GM18499 (cell line): ENCODE measurements around the gene TRIM38.
"Not testable (repeated sequence)": the region's sequence is repeated elsewhere in the genome, so short reads cannot be mapped to it uniquely, and the experiment has no call there.

Experiments used
- ATAC-seq: cut with Tn5 transposase; IDR thresholded peaks from one replicate; pipeline ENCODE4 v1.9.1; 2021; ENCODE audit warnings: moderate number of reproducible peaks; ENCODE audit not compliant: insufficient read depth, unreplicated experiment

Gene TRIM38

GRCh38 chr6:25999225-25999624 is 36.6 kb downstream of the TRIM38 start:
- ATAC-seq, result not testable (repeated sequence)

GRCh38 chr6:26000366-26001144 is 38.0 kb downstream of the TRIM38 start:
- no peak for ATAC-seq

GRCh38 chr6:26003102-26003694 is 40.6 kb downstream of the TRIM38 start:
- no peak for ATAC-seq

GRCh38 chr6:26006086-26006939 is 43.7 kb downstream of the TRIM38 start:
- ATAC-seq, result no peak

GRCh38 chr6:26006940-26007305 is 44.3 kb downstream of the TRIM38 start:
- ATAC-seq, result not testable (repeated sequence)

- no peak for ATAC-seq
These were observed 45.9 kb downstream of the TRIM38 start for GRCh38 chr6:26008470-26008869.

GRCh38 chr6:26009817-26010216 is 47.2 kb downstream of the TRIM38 start:
- ATAC-seq, result no peak

- no peak for ATAC-seq
These were observed 49.5 kb downstream of the TRIM38 start for GRCh38 chr6:26012061-26012460.

GRCh38 chr6:26014386-26014785 is 51.8 kb downstream of the TRIM38 start:
- not testable (repeated sequence) for ATAC-seq

GRCh38 chr6:26016245-26016962 is 53.8 kb downstream of the TRIM38 start:
- no peak for ATAC-seq

- ATAC-seq, result no peak
These were observed 54.5 kb downstream of the TRIM38 start for GRCh38 chr6:26016963-26017631.

- no peak for ATAC-seq
These were observed 55.0 kb downstream of the TRIM38 start for GRCh38 chr6:26017632-26017966.

GRCh38 chr6:26019261-26019830 is 56.7 kb downstream of the TRIM38 start:
- ATAC-seq, result no peak

GRCh38 chr6:26019967-26020328 is 57.3 kb downstream of the TRIM38 start:
- no peak for ATAC-seq

GRCh38 chr6:26020329-26021000 is 57.9 kb downstream of the TRIM38 start:
- ATAC-seq, result peak; percentile 63

GRCh38 chr6:26021001-26021349 is 58.4 kb downstream of the TRIM38 start:
- no peak for ATAC-seq

GRCh38 chr6:26021350-26022131 is 58.9 kb downstream of the TRIM38 start:
- no peak for ATAC-seq

- no peak for ATAC-seq
These were observed 59.5 kb downstream of the TRIM38 start for GRCh38 chr6:26022132-26022472.

GRCh38 chr6:26022737-26023136 is 60.1 kb downstream of the TRIM38 start:
- no peak for ATAC-seq
